Measurements from ENCODE around the gene ARHGEF12.

- TF ChIP-seq ZNF274 (IDR thresholded peaks at IDR 0.05; ENCODE audit: low read depth, low read length) = no peak
- TF ChIP-seq SUZ12 (IDR thresholded peaks at IDR 0.05; ENCODE audit: extremely low read depth, insufficient read depth, insufficient read length) = no peak
These were observed 180.5 kb downstream of the ARHGEF12 start for GRCh38 chr11:120516461-120517389.

Measured in NT2/D1 (cell line).